Myocyte (in vitro differentiated cells): ENCODE data around the gene TPPP. TPM values are rescaled to one million over a fixed set of nuclear protein-coding genes. Genes with fewer than 3 reads are reported as not detected.
"Not testable (repeated sequence)": the region's sequence is repeated elsewhere in the genome, so short reads cannot be mapped to it uniquely, and the experiment has no call there.

Experiments used
- DNase-seq: peaks from one replicate; pipeline ENCODE4 v3.0.0-alpha.2; 2012; ENCODE audit warnings: low read depth
- total RNA-seq: library from RNA; depleted of rRNA; stranded (reverse); fragments of >200 nt; gene quantifications from 2 replicates; pipeline ENCODE4 v1.2.3, GENCODE V29; 2014

TPPP gene
- total RNA-seq, 1 donor from 2014 or later, result 0.24 TPM

DNA sequence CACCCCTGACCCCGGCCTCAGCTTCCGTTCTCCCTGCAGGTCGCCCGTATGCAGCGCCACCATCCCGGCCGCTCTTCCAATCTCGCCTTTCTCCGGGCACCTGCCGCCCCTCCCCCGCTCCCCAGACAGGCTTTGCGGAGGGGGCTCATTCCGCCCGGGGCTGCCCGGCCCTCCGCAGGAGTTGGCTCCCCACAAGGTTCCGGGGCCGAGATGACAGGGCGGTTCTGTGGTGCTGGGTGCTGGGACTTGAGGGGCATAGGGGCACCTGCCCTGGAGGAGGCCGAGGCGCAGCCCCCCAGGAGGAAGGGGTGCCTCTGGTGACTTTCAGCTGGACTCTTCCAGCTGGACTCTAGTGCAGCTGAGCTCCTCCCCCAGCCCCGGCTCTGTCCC lies 885 bp upstream of the TPPP start:
- not testable (repeated sequence) for DNase-seq

GRCh38 chr5:692529-693041 lies 567 bp downstream of the TPPP start:
- DNase-seq, result peak; percentile 10

GRCh38 chr5:691817-692528 lies 1.2 kb downstream of the TPPP start:
- DNase-seq, result no peak

GRCh38 chr5:691049-691448 lies 2.1 kb downstream of the TPPP start:
- DNase-seq, result not testable (repeated sequence)

GRCh38 chr5:690293-690692 lies 2.9 kb downstream of the TPPP start:
- not testable (repeated sequence) for DNase-seq

- DNase-seq, result not testable (repeated sequence)
Observed at GRCh38 chr5:688348-689010, 4.7 kb downstream of the TPPP start.

- not testable (repeated sequence) for DNase-seq
Observed at GRCh38 chr5:686936-687335, 6.2 kb downstream of the TPPP start.

DNA sequence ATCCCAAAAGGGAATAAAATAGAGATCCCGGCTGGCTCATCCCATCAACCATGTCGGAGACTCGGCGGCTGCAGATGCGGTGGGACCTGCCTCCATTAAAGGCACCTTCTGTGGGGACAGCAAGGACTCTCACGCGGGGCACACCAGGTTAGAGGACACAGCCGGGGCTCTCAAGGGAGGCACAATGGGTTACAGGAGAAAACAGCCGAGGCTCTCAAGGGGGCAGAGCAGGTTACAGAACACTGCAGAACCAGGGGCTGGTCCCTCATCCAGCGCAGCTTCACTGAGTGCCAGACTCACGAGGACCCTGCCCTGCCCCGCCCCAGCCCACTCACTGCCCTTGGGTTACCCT lies 7.0 kb downstream of the TPPP start:
- DNase-seq, result not testable (repeated sequence)

DNA sequence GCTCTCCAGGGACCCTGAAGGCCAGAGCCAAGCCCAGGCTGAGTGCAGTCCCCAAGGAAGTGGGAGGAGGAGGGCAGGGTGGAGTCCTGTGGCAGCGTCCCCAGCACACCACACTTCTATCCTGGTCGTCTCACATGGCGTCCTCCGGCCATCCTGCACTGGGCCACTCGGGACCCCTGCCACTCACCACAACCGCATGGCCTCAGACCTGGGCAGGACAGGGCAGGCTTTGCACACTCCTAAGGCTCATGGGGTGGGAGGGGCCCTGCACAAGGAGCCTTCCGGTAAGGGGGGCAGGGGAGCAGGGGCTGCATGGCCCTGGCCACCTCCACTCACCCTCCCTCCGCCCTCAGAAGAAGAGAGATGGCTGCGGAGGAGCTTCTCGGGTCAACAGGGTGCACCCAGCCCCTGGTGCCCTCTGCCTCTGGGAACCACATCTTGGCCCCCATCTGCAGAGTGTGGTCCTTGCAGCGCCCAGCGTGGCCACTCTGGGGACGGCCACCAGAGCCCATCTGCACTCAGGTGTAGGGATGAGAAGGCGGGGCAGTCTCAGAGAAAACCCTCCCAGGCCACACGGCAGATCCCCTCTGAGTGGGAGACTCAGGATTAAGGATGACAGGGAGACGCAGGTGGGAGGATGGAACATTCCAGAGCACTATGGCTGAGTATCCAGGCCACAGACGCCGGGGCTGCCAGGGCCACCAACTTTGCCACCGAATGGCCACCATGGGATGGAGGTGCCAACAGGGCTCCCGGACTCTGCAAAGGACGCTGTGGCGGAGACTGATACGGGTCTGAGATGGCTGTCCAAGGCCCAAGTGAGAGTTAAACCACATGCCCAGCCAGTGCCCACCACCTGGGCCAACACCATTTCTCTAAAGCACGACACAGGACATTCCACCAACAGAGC lies 7.6 kb downstream of the TPPP start:
- DNase-seq, result no peak

- no peak for DNase-seq
Observed at GRCh38 chr5:684751-685216, 8.4 kb downstream of the TPPP start.

DNA sequence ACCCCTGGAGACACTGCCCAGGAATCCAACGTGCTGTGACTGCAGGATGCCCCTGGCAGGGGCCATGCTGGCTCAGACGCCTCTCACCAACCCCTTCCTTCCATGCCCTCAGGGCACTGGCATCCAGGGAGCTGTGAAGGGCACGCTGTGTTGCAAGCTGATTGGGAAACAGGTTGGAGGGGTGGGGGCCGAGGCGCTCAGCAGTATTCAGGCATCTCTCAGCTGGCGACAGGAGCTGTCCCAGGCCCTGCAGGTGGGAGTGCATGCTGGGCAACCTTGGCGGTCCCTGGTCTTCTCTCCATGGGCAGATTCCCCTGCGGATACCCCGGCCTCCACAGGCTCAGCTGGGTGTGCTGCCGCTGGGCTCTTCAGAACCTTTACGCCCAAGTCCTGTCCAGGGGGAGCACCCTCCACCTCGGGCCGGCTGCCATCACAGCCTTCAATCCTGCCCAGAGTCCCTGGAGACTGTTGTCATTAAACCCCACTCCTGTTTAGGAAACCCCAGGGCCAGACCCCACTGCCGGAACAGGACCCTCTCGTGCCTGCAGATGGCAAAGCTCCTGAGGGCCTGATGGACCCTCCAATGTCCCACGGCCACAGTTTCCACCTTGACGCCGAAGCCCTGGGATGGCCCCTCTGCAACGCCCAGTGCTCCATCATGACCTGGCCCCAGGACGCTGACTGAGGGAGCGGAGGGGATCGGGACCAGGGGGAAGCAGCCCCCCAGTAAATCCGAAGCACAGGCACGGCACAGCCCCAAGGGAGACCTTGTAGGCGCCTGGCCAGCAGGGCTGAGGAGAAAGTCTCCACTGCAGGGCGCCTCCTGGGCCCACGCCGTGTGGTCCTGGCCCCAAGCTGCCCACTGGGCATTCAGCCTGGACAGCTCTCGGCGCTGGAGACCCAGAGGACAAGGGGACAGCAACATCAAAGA lies 9.3 kb downstream of the TPPP start:
- no peak for DNase-seq

GRCh38 chr5:682651-683358 lies 10.3 kb downstream of the TPPP start:
- not testable (repeated sequence) for DNase-seq

DNA sequence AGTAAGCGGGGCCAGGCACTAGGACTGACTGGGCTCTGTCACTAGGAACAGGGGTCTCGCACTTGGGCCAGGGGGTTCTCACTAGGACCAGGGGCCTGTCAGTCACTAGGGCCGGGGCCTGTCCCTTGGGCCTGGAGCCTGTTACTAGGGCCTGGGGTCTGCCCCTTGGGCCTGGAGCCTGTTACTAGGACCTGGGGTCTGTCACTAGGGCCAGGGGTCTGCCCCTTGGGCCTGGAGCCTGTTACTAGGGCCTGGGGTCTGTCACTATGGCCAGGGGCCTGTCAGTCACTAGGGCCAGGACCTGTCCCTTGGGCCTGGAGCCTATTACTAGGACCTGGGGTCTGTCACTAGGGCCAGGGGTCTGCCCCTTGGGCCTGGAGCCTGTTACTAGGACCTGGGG lies 10.9 kb downstream of the TPPP start:
- not testable (repeated sequence) for DNase-seq

GRCh38 chr5:681317-682191 lies 11.6 kb downstream of the TPPP start:
- DNase-seq, result not testable (repeated sequence)

DNA sequence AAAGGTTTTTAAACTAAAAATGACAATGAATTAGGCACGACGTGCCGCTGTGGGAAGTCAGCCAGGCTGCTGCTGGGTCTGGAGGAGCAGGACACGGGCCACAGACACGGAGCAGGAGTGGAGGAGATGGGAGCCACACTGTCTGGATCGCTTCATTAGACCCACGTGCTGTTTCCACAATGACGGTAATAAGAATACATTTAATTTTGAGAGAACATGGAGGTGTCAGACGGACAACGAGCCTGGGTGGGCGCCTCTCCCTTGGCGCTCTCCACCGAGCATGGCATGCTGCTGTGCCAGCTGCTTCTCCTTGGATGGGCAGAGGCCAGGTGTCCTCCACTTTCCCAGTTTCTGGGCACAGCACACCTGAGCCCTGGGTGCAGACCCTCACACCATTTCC lies 12.3 kb downstream of the TPPP start:
- DNase-seq, result not testable (repeated sequence)

DNA sequence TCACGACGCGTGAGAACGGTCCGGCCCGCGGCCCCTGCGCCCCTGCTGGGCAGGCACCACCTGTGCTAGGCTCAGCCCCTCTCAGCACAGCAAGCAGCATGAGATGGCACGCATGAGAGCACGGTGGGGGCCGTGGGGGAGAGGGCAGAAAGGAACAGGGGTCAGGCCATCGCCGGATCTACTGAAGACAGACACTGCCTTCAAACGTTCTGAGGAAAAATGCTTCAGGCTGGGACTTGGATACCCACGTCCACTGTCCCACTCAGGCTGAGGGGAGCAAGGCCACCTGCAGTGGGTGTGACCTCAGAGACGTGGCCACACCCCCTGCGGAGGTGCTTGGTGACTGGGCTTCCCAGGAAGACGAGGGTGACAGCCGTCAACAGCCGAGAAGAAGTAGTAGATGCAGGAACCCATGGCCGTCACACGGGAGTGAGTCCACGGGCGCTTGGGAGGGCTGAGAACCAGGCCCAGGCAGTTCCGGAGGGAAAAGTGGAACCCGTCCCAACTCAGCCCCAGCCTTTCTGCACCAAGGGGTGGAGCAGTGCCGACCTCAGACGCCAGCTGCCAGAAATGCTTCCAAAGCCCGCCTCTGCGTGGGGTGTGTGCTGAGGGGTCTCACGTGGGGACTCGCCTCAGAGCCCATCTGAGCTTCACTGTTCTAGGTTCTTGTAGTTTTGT lies 12.9 kb downstream of the TPPP start:
- DNase-seq, result not testable (repeated sequence)

DNA sequence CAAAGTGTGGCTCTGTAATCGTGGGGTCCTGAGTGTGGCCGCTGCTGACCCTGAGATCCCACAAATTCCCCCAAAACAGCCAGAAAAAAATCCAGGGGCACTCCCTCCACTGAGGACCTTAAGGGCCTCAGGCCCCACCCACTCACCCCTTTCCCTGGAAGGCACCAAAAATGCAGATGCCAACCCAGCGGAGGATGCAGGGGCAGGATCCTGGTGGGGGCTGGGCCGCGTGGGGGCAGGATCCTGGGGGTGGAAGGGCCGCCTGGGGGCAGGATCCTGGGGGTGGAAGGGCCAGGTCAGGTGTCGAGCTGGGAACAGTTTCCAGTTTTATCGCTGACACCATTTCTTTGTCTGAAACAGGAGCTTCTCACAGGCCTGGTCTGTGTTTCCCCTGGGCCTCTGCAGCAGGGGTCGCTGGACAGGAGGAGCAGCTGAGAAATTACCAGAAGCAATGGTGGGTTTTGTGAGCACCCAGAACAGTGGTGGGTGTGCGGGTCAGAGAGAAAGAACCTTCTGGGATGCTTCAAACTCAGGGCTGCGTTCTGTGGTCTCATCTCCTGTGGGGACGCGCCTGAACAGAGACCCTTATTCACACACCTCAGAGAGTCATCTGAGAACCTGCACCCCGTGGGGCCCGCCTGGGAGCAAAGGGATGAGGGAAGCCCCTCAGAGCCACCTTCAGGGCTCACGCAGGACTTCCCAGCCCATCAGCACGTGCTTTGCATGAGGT lies 13.8 kb downstream of the TPPP start:
- DNase-seq, result not testable (repeated sequence)
